ENCODE data around the gene PDIA4.

- TF ChIP-seq POLR2A (IDR thresholded peaks at IDR 0.05; ENCODE audit: low read length) (no peak), GATA1 (IDR thresholded peaks at IDR 0.05; ENCODE audit: low read depth, low read length) (no peak)
Observed at GRCh38 chr7:148972375-148972774, 55.9 kb downstream of the PDIA4 start.

All from erythroblast (primary cell).